Stimulated activated CD4-positive, alpha-beta T cell treated with anti-CD3 and anti-CD28 coated beads, TNF-alpha, amount 100 ng/mL, for 4 hours (primary cell): ENCODE measurements around the gene MAGEA6.
"Not testable (repeated sequence)": the region's sequence is repeated elsewhere in the genome, so short reads cannot be mapped to it uniquely, and the experiment has no call there.

ENCODE experiments used
- DNase-seq, 3 experiments: peaks; one replicate each; pipeline ENCODE4 v3.0.0-alpha.2; 2020; ENCODE audit warnings: low read depth in 3 of 3

Gene MAGEA6

GRCh38 chrX:152769549-152770289 is at the start of gene MAGEA6:
Gene MAGEA6, minus strand, starts transcription at chrX:152769689. Its CDS starts 2,039 bp downstream, at chrX:152767650.
- DNase-seq = not testable (repeated sequence)

DNA sequence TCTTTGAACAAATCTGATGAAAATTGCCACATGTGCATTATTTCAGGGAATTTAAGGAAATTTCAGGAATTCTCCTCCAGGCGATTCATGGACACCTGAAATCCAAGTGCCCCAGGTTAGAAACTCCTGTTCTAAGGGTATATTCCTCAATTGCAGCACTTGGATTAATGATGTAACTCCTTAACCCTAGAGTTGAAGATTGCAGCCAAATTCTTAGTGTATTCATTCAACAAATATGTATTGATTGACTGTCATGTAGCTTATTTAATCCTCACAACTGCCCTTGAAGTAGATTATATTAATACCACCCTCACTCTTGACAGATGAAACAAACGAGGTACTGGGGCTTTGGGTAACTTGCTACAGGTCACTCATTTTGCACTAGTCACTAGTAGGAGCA is 49.8 kb upstream of the MAGEA6 start:
- DNase-seq = no peak

DNA sequence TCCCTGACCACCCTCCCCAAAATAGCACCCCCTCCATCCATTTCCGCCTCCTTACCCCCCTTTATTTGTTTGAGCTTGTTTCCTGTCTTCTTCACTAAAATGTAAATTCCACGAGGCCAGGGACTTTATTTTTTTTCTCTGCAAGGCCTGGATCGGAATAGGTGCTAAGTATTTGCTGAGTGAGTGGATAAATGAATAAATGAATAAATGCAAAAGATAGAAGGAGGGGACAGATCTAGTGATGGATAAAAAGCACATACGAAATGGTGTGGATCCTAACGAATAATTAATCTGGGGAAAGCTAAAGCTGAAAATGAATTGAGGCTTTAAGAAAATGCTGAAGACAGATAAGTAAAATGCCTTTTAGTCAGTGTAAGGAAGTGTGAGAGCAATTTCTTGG is 48.9 kb upstream of the MAGEA6 start:
- DNase-seq = no peak

DNA sequence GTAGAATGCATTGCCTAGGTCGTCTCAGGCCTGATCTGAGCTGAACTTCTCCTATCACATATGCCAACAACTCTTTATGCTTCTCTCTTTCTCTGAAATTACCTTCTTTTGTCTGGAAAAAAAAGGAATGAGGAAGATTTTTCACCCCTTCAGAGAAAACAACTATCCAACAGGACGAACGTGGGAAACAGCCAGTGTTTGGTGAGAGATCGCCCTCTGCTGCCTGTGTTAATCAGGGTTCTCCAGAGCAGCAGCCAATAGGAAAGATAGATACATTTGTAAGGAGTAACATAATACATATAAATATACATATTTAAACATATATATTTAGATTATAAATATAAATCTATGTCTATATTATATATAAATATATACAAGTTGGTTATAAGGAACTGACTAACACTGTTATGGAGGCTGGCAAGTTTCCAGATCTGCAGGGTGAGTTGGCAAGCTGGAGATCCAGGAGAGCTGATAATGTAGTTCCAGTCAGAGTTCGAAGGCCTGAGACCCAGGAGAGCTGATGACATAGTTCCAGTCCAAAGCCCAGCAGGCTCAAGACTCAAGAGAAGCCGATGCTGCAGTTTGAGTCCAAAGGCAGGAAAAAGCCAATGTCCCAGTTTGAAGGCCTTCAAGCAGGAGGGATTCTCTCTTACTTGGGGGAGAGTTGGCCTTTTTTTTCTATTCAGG is 47.7 kb upstream of the MAGEA6 start:
- no peak for DNase-seq

- no peak for DNase-seq
These were observed 44.6 kb upstream of the MAGEA6 start for GRCh38 chrX:152814048-152814447.

DNA sequence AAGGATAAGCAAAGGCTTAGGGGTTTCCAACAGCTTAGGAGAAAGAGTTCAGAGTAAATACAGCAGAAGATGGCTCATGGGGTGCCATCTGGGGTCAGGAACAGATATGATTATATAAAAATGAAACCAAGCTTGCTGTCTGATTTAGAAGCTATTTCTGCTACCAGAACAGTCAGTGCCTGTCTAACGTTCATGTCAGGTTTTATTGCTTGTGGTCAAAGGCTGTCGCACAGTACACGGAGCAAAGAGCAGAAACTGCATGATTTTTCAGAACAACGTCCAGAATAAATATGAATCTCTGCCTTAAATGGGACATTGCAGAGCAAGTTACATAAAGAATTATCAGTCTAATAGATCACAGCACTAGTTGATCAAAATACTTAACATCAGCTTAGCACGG is 43.7 kb upstream of the MAGEA6 start:
- DNase-seq = no peak

- no peak for DNase-seq
These were observed 40.9 kb upstream of the MAGEA6 start for GRCh38 chrX:152810403-152810802.

DNA sequence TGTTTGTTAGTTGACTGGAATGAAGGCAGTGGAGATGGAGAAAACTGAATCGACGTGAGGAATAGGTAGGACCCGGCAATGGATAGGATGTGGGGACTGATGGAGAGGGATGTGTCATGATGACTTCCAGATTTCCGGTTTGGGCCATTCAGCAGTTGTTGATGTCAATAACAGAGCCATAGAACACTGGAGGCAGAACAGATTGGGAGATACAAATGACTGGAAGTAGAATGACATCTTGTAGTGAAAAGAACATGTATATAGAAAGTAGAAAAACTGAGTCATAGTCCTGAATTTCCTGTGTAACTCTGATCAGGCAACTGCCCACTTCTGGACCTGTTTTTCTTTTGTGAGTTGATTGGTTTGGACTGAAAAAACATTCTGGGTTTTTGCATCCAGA is 36.5 kb upstream of the MAGEA6 start:
- no peak for DNase-seq

DNA sequence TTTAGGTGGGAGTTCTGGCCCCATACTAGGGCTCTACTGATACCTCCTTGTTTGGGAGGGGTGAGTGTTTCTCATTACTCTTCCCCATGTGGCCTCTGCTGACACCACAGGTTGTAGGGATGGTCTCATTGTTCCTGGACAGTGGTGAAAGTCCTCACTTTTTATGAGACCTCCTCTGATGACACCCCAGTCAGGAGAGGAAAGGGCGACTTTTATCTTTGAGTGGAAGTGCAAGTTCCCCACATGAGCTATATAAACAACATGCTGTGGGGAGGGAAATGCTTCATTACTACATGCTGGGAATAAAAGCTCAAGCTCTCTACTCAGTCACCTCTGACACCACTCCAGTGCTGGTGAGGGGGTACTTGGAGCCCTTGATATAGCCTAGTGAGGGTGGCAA is 29.5 kb upstream of the MAGEA6 start:
- no peak for DNase-seq

GRCh38 chrX:152787062-152787461 is 17.6 kb upstream of the MAGEA6 start:
- not testable (repeated sequence) for DNase-seq

GRCh38 chrX:152766562-152766961 is 2.9 kb downstream of the MAGEA6 start:
- not testable (repeated sequence) for DNase-seq

DNA sequence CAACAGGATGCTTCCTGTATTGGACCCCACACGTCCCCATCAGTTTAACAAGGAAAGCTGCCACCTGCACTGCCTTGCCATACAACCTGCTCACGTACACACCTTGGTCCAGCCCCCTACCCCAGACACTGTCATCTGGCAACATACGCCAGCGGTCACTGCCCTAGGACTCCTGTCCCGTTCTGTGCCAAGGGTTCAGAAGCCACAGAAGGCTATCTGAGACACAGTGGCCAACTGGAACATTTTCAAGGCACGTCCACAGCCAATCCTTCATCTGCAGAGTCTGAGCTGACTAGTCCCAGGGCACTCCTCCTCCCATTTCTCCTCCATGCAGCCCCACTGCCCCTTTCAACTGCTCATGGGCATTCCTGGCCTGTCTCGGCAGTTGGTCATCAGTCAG is 7.9 kb downstream of the MAGEA6 start:
- not testable (repeated sequence) for DNase-seq

DNA sequence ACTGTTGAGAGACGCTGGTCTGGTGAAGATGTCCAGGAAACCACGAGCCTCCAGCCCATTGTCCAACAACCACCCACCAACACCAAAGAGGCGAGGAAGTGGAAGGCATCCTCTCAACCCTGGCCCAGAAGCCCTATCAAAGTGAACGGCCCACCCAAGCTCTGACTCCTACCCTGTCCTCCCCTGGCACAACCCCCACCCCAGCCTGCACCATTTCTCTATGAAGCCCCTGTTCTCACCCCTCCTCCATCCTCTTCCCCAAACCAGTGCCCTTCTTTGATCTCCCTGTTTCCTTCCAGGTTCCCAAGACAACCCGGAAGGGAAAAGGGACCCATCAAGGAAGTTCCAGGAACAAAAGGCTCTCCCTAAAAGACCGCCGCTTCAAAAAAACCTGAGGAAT is 9.9 kb downstream of the MAGEA6 start:
- DNase-seq = not testable (repeated sequence)

DNA sequence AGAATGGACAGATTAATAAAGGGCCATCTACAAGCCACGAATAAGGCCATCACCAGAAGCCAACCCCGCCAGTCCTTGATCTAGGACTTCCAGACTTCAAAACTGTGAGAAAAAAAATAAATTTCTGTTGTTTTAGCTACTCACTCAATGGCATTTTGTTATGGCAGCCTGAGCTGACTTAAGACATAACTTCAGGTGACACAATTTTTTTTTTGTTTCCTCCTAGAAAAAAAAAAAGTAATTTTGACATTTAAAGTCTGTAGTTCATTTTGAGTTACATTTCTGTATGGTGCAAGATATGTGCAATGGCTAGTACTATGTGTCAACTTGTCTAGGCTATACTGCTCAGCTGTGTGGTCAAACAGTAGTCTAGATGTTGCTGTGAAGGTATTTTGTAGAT is 10.6 kb downstream of the MAGEA6 start, which contains the start of gene CSAG3:
TSS of gene CSAG3 (plus strand) at position 301 of the 400 bp plus-strand sequence.
- not testable (repeated sequence) for DNase-seq

DNA sequence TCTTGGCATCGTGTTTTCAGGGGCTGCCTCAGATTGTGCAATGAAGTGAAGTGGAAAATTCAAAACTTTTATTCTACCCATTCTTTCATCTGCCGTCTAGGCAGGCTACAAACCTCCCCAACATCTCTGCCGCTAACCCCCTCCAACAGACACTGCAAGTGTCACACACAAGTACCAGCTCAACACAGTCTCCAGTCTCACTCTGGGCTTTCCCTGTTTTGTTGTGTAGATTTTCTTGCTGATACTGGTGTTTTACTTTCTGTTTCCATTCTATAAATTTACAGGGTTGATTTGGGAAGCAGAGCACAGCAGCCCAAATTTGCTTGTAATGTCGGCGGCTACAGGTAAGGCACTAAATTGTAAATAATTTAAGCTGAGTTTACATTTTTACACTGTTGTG is 14.6 kb downstream of the MAGEA6 start:
- DNase-seq = not testable (repeated sequence)

- DNase-seq = not testable (repeated sequence)
These were observed 15.5 kb downstream of the MAGEA6 start, which contains the start of gene MAGEA2 for GRCh38 chrX:152753686-152754650. Gene MAGEA2, minus strand, starts transcription at chrX:152753842. Its CDS starts 2,479 bp downstream, at chrX:152751363.

DNA sequence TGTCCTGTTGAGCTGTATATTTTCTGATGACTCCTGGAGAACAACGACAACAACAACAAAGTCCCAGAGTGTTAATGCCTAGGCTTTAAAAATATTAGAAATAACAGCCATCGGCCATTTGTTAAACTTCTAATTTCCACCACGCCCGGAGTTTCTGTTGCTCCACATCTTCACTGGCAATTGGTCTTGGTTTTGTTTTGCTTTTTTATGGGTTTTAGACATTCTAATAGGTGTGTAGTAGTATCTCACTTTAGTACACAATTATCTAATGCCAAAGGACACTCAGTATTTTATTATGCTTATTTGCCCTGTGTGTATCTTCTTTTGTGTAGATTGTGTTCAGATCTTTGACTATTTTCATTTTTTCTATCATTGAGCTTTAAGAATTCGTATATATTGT is 30.9 kb downstream of the MAGEA6 start:
- DNase-seq = no peak

DNA sequence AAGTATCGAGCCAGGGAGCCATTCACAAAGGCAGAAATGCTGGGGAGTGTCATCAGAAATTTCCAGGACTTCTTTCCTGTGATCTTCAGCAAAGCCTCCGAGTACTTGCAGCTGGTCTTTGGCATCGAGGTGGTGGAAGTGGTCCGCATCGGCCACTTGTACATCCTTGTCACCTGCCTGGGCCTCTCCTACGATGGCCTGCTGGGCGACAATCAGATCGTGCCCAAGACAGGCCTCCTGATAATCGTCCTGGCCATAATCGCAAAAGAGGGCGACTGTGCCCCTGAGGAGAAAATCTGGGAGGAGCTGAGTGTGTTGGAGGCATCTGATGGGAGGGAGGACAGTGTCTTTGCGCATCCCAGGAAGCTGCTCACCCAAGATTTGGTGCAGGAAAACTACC is 33.0 kb downstream of the MAGEA6 start:
- DNase-seq = not testable (repeated sequence)

DNA sequence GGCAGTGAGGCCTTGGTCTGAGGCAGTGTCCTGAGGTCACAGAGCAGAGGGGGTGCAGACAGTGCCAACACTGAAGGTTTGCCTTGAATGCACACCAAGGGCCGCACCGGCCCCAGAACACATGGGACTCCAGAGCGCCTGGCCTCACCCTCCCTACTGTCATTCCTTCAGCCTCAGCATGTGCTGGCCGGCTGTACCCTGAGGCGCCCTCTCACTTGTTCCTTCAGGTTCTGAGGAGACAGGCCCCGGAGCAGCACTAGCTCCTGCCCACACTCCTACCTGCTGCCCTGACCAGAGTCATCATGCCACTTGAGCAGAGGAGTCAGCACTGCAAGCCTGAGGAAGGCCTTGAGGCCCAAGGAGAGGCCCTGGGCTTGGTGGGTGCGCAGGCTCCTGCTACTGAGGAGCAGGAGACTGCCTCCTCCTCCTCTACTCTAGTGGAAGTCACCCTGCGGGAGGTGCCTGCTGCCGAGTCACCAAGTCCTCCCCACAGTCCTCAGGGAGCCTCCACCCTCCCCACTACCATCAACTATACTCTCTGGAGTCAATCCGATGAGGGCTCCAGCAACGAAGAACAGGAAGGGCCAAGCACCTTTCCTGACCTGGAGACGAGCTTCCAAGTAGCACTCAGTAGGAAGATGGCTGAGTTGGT is 33.5 kb downstream of the MAGEA6 start:
- no peak for DNase-seq

- DNase-seq = no peak
These were observed 34.4 kb downstream of the MAGEA6 start for GRCh38 chrX:152735101-152735500.

GRCh38 chrX:152734143-152734858 is 35.2 kb downstream of the MAGEA6 start:
- DNase-seq = not testable (repeated sequence)
